HEK293 (cell line): Measurements from ENCODE around the gene DHRS7C.

Source experiments
- CTCF ChIA-PET: fragments of 350-600 bp; formaldehyde crosslinking; extraction: SDS; loops from one replicate; lab custom pipeline; 2021; ENCODE audit warnings: antibody characterized with exemption; lab: Yijun Ruan, JAX
- POLR2A ChIA-PET: fragments of 300-600 bp; formaldehyde crosslinking; extraction: SDS; loops from one replicate; lab custom pipeline; 2020; ENCODE audit warnings: antibody characterized with exemption, inconsistent platforms; lab: Yijun Ruan, JAX
- H3K27ac ChIP-seq: fragments of 200-500 bp; sonication (Bioruptor generic); 2 replicates; pipeline ENCODE4 v1.5.1; 2014; ENCODE audit warnings: low read depth, low read length, control low read depth, inconsistent platforms; ENCODE audit errors: extremely low read depth
- H3K36me3 ChIP-seq, 2 experiments: fragments of 200-500 bp in 1 of 2; sonication (Bioruptor generic) in 1 of 2; 1 replicate in 1 of 2; 2 replicates in 1 of 2; pipeline ENCODE4 v1.5.1; 2014 to 2017; ENCODE audit warnings: inconsistent platforms in 2 of 2, low read length in 2 of 2; ENCODE audit not compliant: control insufficient read depth in 2 of 2, insufficient read depth in 1 of 2
- H3K4me1 ChIP-seq: fragments of 200-500 bp; sonication (Bioruptor generic); 2 replicates; pipeline ENCODE4 v1.5.1; 2014; ENCODE audit warnings: mild to moderate bottlenecking, low read length, inconsistent platforms; ENCODE audit not compliant: control insufficient read depth, insufficient read depth
- H3K4me3 ChIP-seq: 2 replicates; pipeline ENCODE4 v1.5.1; 2011; ENCODE audit warnings: low read depth, mild to moderate bottlenecking, control low read depth, low read length, moderate library complexity
- H3K9me3 ChIP-seq: fragments of 200-500 bp; sonication (Bioruptor generic); 2 replicates; pipeline ENCODE4 v1.5.1; 2014; ENCODE audit warnings: low read depth, low read length, inconsistent platforms; ENCODE audit not compliant: control insufficient read depth, insufficient read depth
- BCL11A ChIP-seq: fragments of 450-650 bp; formaldehyde crosslinking; IDR thresholded peaks from 2 replicates; pipeline ENCODE4 v1.5.1; 2016; ENCODE audit warnings: low read depth, missing biosample characterization, missing genetic modification characterization
- EGR2 ChIP-seq: fragments of 450-650 bp; formaldehyde crosslinking; IDR thresholded peaks from 2 replicates; pipeline ENCODE4 v1.5.1; 2016; ENCODE audit warnings: low read depth, missing biosample characterization, missing genetic modification characterization
- OSR2 ChIP-seq: fragments of 450-650 bp; formaldehyde crosslinking; IDR thresholded peaks from 2 replicates; pipeline ENCODE4 v1.5.1; 2016; ENCODE audit warnings: missing biosample characterization, missing genetic modification characterization
- SALL2 ChIP-seq: fragments of 450-650 bp; formaldehyde crosslinking; IDR thresholded peaks from 2 replicates; pipeline ENCODE4 v1.5.0; 2017; ENCODE audit warnings: missing biosample characterization, mild to moderate bottlenecking, missing genetic modification characterization, borderline replicate concordance
- SCRT2 ChIP-seq: fragments of 450-650 bp; formaldehyde crosslinking; IDR thresholded peaks from 2 replicates; pipeline ENCODE4 v1.5.1; 2016; ENCODE audit warnings: missing biosample characterization, missing genetic modification characterization
- TRIM28 ChIP-seq: IDR thresholded peaks from 2 replicates; pipeline ENCODE4 v1.6.1; 2011; ENCODE audit warnings: low read length, control low read depth, borderline replicate concordance
- YY2 ChIP-seq: fragments of 450-650 bp; formaldehyde crosslinking; IDR thresholded peaks from 2 replicates; pipeline ENCODE4 v1.5.1; 2016; ENCODE audit warnings: missing biosample characterization, missing genetic modification characterization
- ZFP37 ChIP-seq: fragments of 450-650 bp; formaldehyde crosslinking; IDR thresholded peaks from 2 replicates; pipeline ENCODE4 v1.5.1; 2016; ENCODE audit warnings: missing biosample characterization, missing genetic modification characterization
- ZNF146 ChIP-seq: fragments of 450-650 bp; formaldehyde crosslinking; IDR thresholded peaks from 2 replicates; pipeline ENCODE4 v1.5.1; 2016; ENCODE audit warnings: missing biosample characterization, missing genetic modification characterization
- ZNF169 ChIP-seq: fragments of 450-650 bp; formaldehyde crosslinking; IDR thresholded peaks from 2 replicates; pipeline ENCODE4 v1.5.1; 2016; ENCODE audit warnings: missing biosample characterization, missing genetic modification characterization
- ZNF175 ChIP-seq: fragments of 450-650 bp; formaldehyde crosslinking; IDR thresholded peaks from 2 replicates; pipeline ENCODE4 v1.5.1; 2016; ENCODE audit warnings: missing biosample characterization, missing genetic modification characterization
- ZNF571 ChIP-seq: fragments of 450-650 bp; formaldehyde crosslinking; IDR thresholded peaks from 2 replicates; pipeline ENCODE4 v1.5.0; 2017; ENCODE audit warnings: missing biosample characterization, missing genetic modification characterization
- ZNF585B ChIP-seq: fragments of 450-650 bp; formaldehyde crosslinking; IDR thresholded peaks from 2 replicates; pipeline ENCODE4 v1.5.1; 2016; ENCODE audit warnings: missing biosample characterization, missing genetic modification characterization
- ZNF677 ChIP-seq: fragments of 450-650 bp; IDR thresholded peaks from 2 replicates; pipeline ENCODE4 v1.5.0; 2018; ENCODE audit warnings: missing biosample characterization, mild to moderate bottlenecking, missing genetic modification characterization, moderate library complexity
- ZNF701 ChIP-seq: fragments of 450-650 bp; formaldehyde crosslinking; IDR thresholded peaks from 2 replicates; pipeline ENCODE4 v1.5.1; 2016; ENCODE audit warnings: missing biosample characterization, missing genetic modification characterization
- ZNF776 ChIP-seq: fragments of 450-650 bp; formaldehyde crosslinking; IDR thresholded peaks from 2 replicates; pipeline ENCODE4 v1.5.0; 2017; ENCODE audit warnings: missing biosample characterization, missing genetic modification characterization, borderline replicate concordance
- ZNF843 ChIP-seq: fragments of 450-650 bp; formaldehyde crosslinking; IDR thresholded peaks from 2 replicates; pipeline ENCODE4 v1.5.1; 2016; ENCODE audit warnings: missing biosample characterization, missing genetic modification characterization
- ZSCAN16 ChIP-seq: fragments of 450-650 bp; formaldehyde crosslinking; IDR thresholded peaks from 2 replicates; pipeline ENCODE4 v1.5.1; 2016; ENCODE audit warnings: missing biosample characterization, missing genetic modification characterization
- ZXDB ChIP-seq: fragments of 450-650 bp; formaldehyde crosslinking; IDR thresholded peaks from 2 replicates; pipeline ENCODE4 v1.5.1; 2016; ENCODE audit warnings: missing biosample characterization, missing genetic modification characterization
- TF ChIP-seq, protein P1 (sequence below): fragments of 450-650 bp; formaldehyde crosslinking; IDR thresholded peaks from 2 replicates; pipeline ENCODE4 v1.5.1; 2016; ENCODE audit warnings: missing biosample characterization, missing genetic modification characterization
- TF ChIP-seq, protein P2 (sequence below): fragments of 450-650 bp; formaldehyde crosslinking; optimal IDR thresholded peaks from 2 replicates; pipeline ENCODE3; 2016; ENCODE audit warnings: missing biosample characterization, mild to moderate bottlenecking, missing genetic modification characterization
- TF ChIP-seq, protein P3 (sequence below): fragments of 450-650 bp; formaldehyde crosslinking; conservative IDR thresholded peaks from 2 replicates; pipeline ENCODE4 v1.5.1; 2016; ENCODE audit warnings: low read depth, missing biosample characterization, missing genetic modification characterization
- TF ChIP-seq, protein P4 (sequence below): fragments of 450-650 bp; formaldehyde crosslinking; IDR thresholded peaks from 2 replicates; pipeline ENCODE4 v1.5.1; 2016; ENCODE audit warnings: missing biosample characterization, missing genetic modification characterization
- TF ChIP-seq, protein P5 (sequence below): fragments of 450-650 bp; formaldehyde crosslinking; IDR thresholded peaks from 2 replicates; pipeline ENCODE4 v1.5.1; 2016; ENCODE audit warnings: missing biosample characterization, missing genetic modification characterization

Gene DHRS7C

DNA sequence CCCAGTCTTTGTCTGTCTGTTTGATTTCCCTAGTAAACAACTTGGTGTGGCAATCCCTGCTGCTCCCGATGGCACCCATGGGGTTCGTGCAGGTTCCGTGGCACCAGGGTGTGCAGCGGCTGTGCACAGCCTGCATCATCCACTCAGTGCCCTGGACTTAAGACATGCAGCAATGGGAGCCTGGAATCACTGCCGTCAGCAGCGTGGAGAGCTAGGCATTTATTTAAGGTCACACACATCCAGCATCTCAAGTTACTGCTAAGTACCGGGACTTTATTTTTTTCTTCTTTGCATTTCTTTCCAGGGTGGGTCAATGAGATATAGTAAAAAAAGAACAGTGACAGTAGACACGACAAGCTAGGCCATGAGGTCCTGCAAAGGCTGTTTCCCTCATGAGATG is 2.8 kb downstream of the DHRS7C start:
- Histone ChIP-seq H3K27ac (no peak overlapping the region), H3K36me3 (no peaks in the 10 kb centered on the region), H3K4me3 (no peak overlapping the region), H3K9me3 (no peaks in the 10 kb centered on the region), H3K4me1 (no peaks in the 10 kb centered on the region)
- no peak for TF ChIP-seq SCRT2 (tag by site-specific recombination)
- no peak for TF ChIP-seq OSR2 (tag by site-specific recombination)
- TF ChIP-seq, protein P1, sequence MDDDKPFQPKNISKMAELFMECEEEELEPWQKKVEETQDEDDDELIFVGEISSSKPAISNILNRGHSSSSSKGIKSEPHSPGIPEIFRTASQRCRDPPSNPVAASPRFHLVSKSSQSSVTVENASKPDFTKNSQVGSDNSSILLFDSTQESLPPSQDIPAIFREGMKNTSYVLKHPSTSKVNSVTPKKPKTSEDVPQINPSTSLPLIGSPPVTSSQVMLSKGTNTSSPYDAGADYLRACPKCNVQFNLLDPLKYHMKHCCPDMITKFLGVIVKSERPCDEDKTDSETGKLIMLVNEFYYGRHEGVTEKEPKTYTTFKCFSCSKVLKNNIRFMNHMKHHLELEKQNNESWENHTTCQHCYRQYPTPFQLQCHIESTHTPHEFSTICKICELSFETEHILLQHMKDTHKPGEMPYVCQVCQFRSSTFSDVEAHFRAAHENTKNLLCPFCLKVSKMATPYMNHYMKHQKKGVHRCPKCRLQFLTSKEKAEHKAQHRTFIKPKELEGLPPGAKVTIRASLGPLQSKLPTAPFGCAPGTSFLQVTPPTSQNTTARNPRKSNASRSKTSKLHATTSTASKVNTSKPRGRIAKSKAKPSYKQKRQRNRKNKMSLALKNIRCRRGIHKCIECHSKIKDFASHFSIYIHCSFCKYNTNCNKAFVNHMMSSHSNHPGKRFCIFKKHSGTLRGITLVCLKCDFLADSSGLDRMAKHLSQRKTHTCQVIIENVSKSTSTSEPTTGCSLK: no peak
- no peak for TF ChIP-seq ZNF585B (tag by site-specific recombination)
- TF ChIP-seq ZNF169: no peak
- TF ChIP-seq ZNF677 (tag by site-specific recombination): no peak
- no peak for TF ChIP-seq YY2
- TF ChIP-seq, protein P2, sequence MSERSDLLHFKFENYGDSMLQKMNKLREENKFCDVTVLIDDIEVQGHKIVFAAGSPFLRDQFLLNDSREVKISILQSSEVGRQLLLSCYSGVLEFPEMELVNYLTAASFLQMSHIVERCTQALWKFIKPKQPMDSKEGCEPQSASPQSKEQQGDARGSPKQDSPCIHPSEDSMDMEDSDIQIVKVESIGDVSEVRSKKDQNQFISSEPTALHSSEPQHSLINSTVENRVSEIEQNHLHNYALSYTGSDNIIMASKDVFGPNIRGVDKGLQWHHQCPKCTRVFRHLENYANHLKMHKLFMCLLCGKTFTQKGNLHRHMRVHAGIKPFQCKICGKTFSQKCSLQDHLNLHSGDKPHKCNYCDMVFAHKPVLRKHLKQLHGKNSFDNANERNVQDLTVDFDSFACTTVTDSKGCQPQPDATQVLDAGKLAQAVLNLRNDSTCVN: no peak
- TF ChIP-seq ZFP37: no peak
- no peak for TF ChIP-seq BCL11A (tag by site-specific recombination)
- TF ChIP-seq, protein P3, sequence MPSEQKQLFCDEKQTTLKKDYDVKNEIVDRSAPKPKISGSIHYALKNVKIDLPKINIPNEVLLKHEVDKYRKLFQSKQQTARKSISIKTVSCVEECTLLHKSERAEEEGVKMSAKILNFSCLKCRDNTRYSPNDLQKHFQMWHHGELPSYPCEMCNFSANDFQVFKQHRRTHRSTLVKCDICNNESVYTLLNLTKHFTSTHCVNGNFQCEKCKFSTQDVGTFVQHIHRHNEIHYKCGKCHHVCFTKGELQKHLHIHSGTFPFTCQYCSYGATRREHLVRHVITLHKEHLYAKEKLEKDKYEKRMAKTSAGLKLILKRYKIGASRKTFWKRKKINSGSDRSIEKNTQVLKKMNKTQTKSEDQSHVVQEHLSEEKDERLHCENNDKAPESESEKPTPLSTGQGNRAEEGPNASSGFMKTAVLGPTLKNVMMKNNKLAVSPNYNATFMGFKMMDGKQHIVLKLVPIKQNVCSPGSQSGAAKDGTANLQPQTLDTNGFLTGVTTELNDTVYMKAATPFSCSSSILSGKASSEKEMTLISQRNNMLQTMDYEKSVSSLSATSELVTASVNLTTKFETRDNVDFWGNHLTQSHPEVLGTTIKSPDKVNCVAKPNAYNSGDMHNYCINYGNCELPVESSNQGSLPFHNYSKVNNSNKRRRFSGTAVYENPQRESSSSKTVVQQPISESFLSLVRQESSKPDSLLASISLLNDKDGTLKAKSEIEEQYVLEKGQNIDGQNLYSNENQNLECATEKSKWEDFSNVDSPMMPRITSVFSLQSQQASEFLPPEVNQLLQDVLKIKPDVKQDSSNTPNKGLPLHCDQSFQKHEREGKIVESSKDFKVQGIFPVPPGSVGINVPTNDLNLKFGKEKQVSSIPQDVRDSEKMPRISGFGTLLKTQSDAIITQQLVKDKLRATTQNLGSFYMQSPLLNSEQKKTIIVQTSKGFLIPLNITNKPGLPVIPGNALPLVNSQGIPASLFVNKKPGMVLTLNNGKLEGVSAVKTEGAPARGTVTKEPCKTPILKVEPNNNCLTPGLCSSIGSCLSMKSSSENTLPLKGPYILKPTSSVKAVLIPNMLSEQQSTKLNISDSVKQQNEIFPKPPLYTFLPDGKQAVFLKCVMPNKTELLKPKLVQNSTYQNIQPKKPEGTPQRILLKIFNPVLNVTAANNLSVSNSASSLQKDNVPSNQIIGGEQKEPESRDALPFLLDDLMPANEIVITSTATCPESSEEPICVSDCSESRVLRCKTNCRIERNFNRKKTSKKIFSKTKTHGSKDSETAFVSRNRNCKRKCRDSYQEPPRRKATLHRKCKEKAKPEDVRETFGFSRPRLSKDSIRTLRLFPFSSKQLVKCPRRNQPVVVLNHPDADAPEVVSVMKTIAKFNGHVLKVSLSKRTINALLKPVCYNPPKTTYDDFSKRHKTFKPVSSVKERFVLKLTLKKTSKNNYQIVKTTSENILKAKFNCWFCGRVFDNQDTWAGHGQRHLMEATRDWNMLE: no peak
- TF ChIP-seq ZNF571 (tag by site-specific recombination): no peak
- TF ChIP-seq ZNF776 (tag by site-specific recombination): no peak
- TF ChIP-seq ZXDB (tag by site-specific recombination): no peak
- CTCF ChIA-PET: interaction anchor here (1.1 to 1.6 kb wide), 2 partner anchors 20 kb away, joined by 3 to 5 read pairs; no protein-coding TSS in a partner anchor
- POLR2A ChIA-PET: no interaction called here

DNA sequence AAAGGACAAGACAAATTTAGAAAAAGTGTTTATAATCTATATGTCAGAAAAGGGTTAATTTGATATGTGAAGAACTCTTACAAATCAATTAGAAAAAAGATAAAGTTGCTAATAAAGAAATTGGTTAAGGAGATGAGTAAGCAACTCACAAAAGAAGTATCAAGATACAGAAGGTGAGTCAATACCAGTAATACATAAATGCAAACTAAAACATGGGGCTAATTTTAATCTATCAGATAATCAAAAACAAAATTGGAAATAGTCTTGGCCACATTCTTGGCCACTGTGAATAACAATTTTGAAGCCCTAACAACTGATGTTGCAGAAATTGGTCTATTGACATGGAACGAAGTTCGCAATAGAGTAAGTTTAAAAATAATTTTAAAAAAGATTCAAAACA is 6.8 kb downstream of the DHRS7C start:
- Histone ChIP-seq H3K4me3 (no peak overlapping the region), H3K4me1 (no peaks in the 10 kb centered on the region), H3K9me3 (no peaks in the 10 kb centered on the region), H3K36me3 (no peaks in the 10 kb centered on the region), H3K27ac (no peak overlapping the region)
- POLR2A ChIA-PET: interaction anchor here (0.5 kb wide), 1 partner anchor 133 kb away, joined by 3 read pairs; no protein-coding TSS in a partner anchor
- CTCF ChIA-PET: interaction anchor here (0.7 kb wide), 2 partner anchors 105 to 174 kb away, joined by 3 read pairs; no protein-coding TSS in a partner anchor
- TF ChIP-seq, protein P4, sequence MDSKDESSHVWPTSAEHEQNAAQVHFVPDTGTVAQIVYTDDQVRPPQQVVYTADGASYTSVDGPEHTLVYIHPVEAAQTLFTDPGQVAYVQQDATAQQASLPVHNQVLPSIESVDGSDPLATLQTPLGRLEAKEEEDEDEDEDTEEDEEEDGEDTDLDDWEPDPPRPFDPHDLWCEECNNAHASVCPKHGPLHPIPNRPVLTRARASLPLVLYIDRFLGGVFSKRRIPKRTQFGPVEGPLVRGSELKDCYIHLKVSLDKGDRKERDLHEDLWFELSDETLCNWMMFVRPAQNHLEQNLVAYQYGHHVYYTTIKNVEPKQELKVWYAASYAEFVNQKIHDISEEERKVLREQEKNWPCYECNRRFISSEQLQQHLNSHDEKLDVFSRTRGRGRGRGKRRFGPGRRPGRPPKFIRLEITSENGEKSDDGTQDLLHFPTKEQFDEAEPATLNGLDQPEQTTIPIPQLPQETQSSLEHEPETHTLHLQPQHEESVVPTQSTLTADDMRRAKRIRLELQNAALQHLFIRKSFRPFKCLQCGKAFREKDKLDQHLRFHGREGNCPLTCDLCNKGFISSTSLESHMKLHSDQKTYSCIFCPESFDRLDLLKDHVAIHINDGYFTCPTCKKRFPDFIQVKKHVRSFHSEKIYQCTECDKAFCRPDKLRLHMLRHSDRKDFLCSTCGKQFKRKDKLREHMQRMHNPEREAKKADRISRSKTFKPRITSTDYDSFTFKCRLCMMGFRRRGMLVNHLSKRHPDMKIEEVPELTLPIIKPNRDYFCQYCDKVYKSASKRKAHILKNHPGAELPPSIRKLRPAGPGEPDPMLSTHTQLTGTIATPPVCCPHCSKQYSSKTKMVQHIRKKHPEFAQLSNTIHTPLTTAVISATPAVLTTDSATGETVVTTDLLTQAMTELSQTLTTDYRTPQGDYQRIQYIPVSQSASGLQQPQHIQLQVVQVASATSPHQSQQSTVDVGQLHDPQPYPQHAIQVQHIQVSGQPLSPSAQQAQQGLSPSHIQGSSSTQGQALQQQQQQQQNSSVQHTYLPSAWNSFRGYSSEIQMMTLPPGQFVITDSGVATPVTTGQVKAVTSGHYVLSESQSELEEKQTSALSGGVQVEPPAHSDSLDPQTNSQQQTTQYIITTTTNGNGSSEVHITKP (tag by site-specific recombination): no peak
- TF ChIP-seq TRIM28: no peak
- no peak for TF ChIP-seq ZSCAN16 (tag by site-specific recombination)
- no peak for TF ChIP-seq SALL2
- no peak for TF ChIP-seq ZNF843 (tag by site-specific recombination)
- no peak for TF ChIP-seq EGR2 (tag by site-specific recombination)
- TF ChIP-seq ZNF146 (tag by site-specific recombination): no peak
- TF ChIP-seq, protein P5, sequence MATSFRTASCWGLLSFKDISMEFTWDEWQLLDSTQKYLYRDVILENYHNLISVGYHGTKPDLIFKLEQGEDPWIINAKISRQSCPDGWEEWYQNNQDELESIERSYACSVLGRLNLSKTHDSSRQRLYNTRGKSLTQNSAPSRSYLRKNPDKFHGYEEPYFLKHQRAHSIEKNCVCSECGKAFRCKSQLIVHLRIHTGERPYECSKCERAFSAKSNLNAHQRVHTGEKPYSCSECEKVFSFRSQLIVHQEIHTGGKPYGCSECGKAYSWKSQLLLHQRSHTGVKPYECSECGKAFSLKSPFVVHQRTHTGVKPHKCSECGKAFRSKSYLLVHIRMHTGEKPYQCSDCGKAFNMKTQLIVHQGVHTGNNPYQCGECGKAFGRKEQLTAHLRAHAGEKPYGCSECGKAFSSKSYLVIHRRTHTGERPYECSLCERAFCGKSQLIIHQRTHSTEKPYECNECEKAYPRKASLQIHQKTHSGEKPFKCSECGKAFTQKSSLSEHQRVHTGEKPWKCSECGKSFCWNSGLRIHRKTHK (tag by site-specific recombination): no peak
- TF ChIP-seq ZNF701 (tag by site-specific recombination): no peak
- no peak for TF ChIP-seq ZNF175
